ENCODE data around the gene MLH1.
"Not testable (repeated sequence)": the region's sequence is repeated elsewhere in the genome, so short reads cannot be mapped to it uniquely, and the experiment has no call there.

Gene MLH1

DNA sequence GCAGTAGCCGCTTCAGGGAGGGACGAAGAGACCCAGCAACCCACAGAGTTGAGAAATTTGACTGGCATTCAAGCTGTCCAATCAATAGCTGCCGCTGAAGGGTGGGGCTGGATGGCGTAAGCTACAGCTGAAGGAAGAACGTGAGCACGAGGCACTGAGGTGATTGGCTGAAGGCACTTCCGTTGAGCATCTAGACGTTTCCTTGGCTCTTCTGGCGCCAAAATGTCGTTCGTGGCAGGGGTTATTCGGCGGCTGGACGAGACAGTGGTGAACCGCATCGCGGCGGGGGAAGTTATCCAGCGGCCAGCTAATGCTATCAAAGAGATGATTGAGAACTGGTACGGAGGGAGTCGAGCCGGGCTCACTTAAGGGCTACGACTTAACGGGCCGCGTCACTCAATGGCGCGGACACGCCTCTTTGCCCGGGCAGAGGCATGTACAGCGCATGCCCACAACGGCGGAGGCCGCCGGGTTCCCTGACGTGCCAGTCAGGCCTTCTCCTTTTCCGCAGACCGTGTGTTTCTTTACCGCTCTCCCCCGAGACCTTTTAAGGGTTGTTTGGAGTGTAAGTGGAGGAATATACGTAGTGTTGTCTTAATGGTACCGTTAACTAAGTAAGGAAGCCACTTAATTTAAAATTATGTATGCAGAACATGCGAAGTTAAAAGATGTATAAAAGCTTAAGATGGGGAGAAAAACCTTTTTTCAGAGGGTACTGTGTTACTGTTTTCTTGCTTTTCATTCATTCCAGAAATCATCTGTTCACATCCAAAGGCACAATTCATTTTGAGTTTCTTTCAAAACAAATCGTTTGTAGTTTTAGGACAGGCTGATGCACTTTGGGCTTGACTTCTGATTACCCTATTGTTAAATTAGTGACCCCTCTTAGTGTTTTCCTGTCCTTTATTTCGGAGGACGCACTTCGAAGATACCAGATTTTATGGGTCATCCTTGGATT lies at the start of gene MLH1:
MLH1 (plus strand) TSS at position 193 of the 958 bp plus-strand sequence; CDS start at position 223, 30 bp downstream.
- Mint-ChIP-seq H3K27me3 (no peaks in the 10 kb centered on the region), H3K27ac (no peak within 1 kb of the TSS), H3K4me1 (ENCODE audit: low read depth) (peaks cover 50% of the 10 kb centered on the region), H3K9me3 (no peaks in the 10 kb centered on the region), H3K4me3 (no peak within 1 kb of the TSS), H3K36me3 (ENCODE audit: low read depth) (peaks cover 40% of the 10 kb centered on the region)
- DNase-seq = peak; percentile 95

DNA sequence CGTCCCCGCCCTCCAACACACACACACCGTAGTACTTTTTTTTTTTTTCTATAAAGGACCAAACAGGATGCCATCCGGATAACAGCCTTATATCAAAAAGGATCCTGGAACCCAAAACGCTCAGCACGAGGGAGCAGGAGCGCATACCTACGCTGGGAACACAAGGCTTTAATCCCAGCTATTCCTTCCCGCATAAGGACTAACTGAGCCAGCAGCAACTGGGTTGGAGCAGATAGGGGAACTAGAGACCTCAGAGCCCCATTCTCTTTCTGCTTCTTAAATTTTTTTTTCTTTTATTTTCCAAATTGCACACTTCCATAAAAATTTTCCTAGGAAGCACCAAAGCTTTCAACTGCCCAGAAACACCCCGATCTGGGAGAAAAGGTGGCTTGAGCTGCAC lies 49.7 kb upstream of the MLH1 start:
- H3K27ac Mint-ChIP-seq = no peak overlapping the region
- H3K4me1 Mint-ChIP-seq (ENCODE audit: low read depth) = peaks cover 24% of the 10 kb centered on the region
- peaks cover 13% of the 10 kb centered on the region for H3K36me3 Mint-ChIP-seq (ENCODE audit: low read depth)
- H3K27me3 Mint-ChIP-seq = no peaks in the 10 kb centered on the region
- DNase-seq = no peak
- H3K4me3 Mint-ChIP-seq = peak overlapping the region; percentile 78
- H3K9me3 Mint-ChIP-seq = peaks cover 21% of the 10 kb centered on the region

DNA sequence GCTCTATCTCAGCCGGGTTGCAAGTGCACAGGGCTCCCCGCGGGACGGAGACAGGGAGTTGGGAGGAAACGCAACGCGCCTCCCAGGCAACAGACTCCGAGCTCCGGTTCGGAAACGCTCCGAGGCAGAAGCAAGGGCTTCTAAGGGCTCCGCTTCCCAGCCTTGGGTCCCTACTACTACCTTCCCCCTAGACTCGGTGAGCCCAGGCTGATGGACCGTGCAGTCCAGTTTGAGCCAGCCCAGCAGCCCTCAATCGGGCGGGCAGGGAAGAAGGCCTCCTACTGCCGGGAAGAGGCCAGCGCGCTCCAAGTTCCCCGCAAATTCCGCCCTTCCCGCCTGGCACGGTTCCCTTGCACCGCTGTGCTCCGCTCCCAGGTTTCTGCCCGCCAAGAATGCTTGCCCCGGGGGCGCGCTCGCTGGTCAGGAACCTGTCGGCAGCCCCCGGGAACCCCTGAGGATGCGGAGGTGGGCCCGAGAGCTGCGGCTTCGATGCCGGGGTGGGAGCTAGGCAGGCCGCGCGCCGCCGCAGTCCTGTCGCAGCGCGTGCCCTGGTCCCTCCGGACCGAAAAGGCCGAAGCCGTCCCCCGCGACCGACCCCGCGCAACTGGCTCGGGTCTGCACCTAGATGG lies 49.2 kb upstream of the MLH1 start:
- Mint-ChIP-seq H3K9me3 (peaks cover 25% of the 10 kb centered on the region), H3K4me1 (ENCODE audit: low read depth) (peaks cover 24% of the 10 kb centered on the region), H3K36me3 (ENCODE audit: low read depth) (peaks cover 15% of the 10 kb centered on the region), H3K4me3 (peak overlapping the region; percentile 78), H3K27me3 (no peaks in the 10 kb centered on the region), H3K27ac (peak overlapping the region; percentile 64)
- DNase-seq = peak; percentile 71

DNA sequence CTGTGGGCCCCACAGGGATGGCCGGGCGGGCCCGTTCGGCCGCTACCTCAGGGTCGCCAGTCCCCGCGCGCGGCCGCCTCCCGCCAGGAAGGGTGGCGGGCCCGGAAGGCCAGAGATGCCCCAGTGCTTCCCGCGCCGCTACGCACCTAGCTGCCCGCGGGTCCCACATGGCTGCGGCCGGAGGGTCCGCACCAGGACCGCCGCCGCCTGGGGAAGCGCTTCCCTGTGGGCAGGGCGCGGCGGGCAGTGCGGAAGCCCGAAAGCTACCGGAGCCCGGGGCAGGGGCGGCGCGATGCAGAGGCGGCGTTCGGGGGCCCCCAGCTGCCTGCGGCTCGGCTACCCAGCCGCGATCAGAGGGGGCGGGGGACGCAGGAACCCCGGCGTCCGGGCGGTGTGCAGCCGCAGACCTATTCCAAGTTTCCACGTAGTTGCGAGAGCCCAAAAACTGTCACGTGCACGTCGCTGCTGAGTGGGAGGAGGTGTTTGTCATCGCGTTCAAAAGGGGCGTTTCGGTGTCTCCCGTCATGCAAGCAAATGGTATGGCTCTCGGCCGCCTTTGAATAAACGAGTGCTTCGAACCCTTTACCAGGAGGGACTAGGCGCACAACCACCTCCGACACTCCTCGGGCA lies 48.6 kb upstream of the MLH1 start, which contains the start of gene TRANK1:
TRANK1 (minus strand) TSS at position 414 of the 630 bp plus-strand sequence; CDS start at position 169, 245 bp downstream.
- H3K4me3 Mint-ChIP-seq = peak within 1 kb of the TSS; percentile 78
- no peaks in the 10 kb centered on the region for H3K27me3 Mint-ChIP-seq
- H3K9me3 Mint-ChIP-seq = peaks cover 28% of the 10 kb centered on the region
- DNase-seq = peak; percentile 86
- H3K36me3 Mint-ChIP-seq (ENCODE audit: low read depth) = peaks cover 16% of the 10 kb centered on the region
- peaks cover 24% of the 10 kb centered on the region for H3K4me1 Mint-ChIP-seq (ENCODE audit: low read depth)
- peak within 1 kb of the TSS; percentile 78 for H3K27ac Mint-ChIP-seq

DNA sequence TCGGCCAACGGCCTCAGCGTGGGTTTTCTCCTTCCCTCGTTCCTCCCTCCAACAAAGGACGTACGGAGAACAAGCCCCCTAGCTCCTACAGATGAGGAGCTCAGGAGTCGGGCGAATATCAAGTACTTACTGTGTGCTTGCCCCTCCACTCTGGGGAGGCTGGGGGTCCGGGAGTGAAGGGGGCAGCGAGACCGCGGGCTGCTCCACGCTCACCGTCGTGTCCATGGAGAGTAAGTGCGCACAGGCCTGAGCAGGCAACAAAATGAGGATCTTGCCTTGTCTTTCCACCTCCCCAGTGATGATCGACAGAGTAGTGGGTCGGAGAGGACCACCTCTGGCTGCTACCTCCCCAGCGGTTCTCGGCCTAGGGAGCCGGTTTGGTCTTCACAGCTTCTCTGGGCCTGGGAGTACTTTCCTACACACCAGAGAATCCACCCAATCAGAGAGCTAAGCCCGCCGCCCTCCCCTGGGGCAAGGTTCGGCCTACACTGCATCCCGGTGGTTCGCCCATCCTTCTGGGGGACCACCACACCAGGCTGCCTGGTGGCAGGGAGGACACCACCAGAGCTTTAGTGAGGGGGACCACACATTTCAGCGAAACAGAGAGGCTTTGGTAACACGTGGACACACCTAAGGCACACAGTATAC lies 47.9 kb upstream of the MLH1 start:
- no peak for DNase-seq
- peaks cover 24% of the 10 kb centered on the region for H3K4me1 Mint-ChIP-seq (ENCODE audit: low read depth)
- H3K36me3 Mint-ChIP-seq (ENCODE audit: low read depth) = peaks cover 16% of the 10 kb centered on the region
- H3K27ac Mint-ChIP-seq = peak overlapping the region; percentile 78
- peak overlapping the region; percentile 73 for H3K4me3 Mint-ChIP-seq
- H3K9me3 Mint-ChIP-seq = peaks cover 28% of the 10 kb centered on the region
- no peaks in the 10 kb centered on the region for H3K27me3 Mint-ChIP-seq

DNA sequence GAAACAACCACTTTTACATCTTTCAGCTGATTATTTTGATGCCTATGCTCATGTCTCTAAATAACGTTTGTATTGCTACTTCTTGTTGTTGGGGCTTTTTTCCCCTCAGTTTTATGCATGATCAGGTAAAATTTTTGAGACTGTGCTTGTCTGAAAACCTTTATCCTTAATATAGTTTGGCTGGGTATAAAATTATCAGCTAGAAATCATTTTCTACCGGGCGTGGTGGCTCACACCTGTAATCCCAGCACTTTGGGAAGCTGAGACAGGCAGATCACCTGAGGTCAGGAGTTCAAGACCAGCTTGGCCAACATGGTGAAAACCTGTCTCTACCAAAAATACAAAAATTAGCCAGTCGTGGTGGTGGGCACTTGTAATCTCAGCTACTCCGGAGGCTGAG lies 45.5 kb upstream of the MLH1 start:
- not testable (repeated sequence) for H3K4me3 Mint-ChIP-seq, H3K27me3 Mint-ChIP-seq, H3K27ac Mint-ChIP-seq, DNase-seq
- Mint-ChIP-seq H3K4me1 (ENCODE audit: low read depth) (peaks cover 15% of the 10 kb centered on the region), H3K9me3 (peaks cover 28% of the 10 kb centered on the region), H3K36me3 (ENCODE audit: low read depth) (peaks cover 16% of the 10 kb centered on the region)

DNA sequence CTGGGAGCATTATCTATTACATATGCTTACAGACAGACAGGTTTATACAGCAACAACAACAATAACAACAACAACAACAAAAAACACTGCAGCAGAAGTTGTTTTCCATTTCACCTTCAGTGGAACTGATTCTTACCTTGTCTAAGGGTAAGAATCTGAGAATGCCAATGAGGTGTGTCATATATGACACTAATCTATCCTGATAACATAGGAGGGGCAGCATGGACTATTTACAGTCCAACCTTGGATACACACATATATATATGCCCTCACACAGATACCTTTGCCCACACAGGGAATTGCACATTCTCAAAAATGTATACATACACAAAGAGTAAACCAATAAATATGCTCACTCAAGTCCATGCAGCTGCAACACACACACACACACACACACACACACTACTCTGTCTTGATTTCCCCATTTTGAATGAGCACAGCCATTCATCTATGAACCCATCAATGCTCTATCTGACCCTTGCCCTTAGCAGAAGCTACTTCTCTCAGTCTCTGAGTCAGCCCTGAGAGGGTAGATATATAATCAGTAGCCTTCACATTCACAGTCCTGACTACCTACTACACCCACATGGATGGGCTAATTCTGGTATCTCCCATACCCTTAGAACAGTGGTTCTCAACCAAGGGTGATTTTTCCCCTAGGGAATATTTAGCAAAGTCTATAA lies 38.7 kb upstream of the MLH1 start:
- peaks cover 21% of the 10 kb centered on the region for H3K4me1 Mint-ChIP-seq (ENCODE audit: low read depth)
- no peak for DNase-seq
- H3K4me3 Mint-ChIP-seq = no peak overlapping the region

DNA sequence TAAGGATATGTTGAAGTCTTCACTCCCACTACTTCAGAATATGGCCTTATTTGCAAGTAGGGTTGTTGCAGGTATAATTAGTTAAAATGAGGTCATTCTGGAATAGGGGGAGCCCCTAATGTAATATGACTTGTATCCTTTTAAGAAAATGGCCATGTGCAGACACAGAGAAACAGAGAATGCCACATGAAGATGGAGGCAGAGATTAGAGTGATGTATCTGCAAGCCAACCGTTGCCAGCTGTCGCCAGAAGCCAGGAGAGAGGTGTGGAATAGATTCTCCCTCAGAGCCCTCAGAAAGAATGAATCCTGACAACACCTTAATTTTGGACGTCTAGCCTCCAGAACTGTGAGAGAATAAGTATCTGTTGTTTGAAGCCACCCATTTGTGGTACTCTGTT lies 37.2 kb upstream of the MLH1 start:
- H3K4me3 Mint-ChIP-seq = no peak overlapping the region
- H3K9me3 Mint-ChIP-seq = no peaks in the 10 kb centered on the region
- H3K27ac Mint-ChIP-seq = no peak overlapping the region
- H3K36me3 Mint-ChIP-seq (ENCODE audit: low read depth) = no peaks in the 10 kb centered on the region
- peaks cover 21% of the 10 kb centered on the region for H3K4me1 Mint-ChIP-seq (ENCODE audit: low read depth)
- DNase-seq = no peak
- no peaks in the 10 kb centered on the region for H3K27me3 Mint-ChIP-seq

More for the DNA sequence above, 38.7 kb upstream of the MLH1 start:
- Mint-ChIP-seq H3K9me3 (no peaks in the 10 kb centered on the region), H3K27me3 (no peaks in the 10 kb centered on the region), H3K36me3 (ENCODE audit: low read depth) (no peaks in the 10 kb centered on the region), H3K27ac (no peak overlapping the region)

DNA sequence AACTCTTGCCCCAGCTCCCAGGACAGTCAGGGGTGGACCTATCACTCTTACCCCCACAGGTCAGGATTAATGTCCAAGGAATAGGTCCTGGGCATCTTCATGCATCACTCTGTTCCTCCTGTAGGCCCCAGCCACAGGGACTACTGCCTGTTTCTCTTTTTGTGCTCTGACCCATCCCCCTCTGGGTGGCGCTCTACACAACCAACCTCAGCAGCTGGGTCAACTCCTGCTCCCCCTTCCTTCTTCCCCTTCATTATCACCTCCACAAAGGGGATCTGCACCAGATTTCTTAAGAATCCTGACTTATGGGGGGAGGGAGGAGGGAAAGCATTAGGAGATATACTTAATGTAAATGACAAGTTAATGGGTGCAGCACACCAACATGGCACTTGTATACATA lies 36.3 kb upstream of the MLH1 start:
- no peaks in the 10 kb centered on the region for H3K27me3 Mint-ChIP-seq
- no peak for DNase-seq
- H3K27ac Mint-ChIP-seq = no peak overlapping the region
- peaks cover 21% of the 10 kb centered on the region for H3K4me1 Mint-ChIP-seq (ENCODE audit: low read depth)
- no peaks in the 10 kb centered on the region for H3K36me3 Mint-ChIP-seq (ENCODE audit: low read depth)
- no peak overlapping the region for H3K4me3 Mint-ChIP-seq
- no peaks in the 10 kb centered on the region for H3K9me3 Mint-ChIP-seq

DNA sequence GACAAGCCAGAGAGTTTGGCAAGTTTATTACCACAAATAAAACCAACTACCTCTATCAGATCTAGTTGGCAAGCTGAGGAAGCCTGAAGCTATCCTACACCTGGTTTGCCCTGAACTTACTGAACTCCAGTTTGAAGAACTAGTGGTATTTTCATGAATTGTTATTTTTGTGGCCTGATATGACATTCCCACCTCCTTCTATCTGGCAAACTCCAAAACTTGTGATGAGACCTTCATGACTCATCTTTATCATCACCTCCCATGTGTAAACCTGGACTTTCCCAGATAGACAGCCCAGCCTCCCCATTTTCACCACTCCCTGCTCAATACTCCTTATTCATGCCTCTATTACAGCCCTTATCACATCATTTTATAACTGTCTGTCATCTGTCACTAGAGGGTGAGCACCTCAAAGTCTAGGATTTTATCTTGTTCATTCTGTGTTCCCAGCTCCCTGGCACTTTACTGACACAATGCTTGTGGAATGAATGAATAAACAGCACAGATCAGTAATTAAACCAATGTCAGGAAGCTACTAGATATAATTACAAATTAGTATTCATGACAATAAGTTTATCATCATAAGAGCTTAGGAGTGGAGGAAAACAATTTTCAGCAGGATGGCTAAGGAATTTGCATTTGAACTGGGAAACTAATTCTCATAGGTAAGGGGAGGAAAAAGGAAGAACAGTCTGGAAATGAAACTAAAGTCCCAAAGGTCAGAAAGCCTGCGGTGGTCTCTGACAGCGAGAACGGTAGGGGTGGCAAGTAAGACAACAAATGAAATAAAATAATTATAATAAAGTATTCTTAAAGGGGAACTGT lies 35.2 kb upstream of the MLH1 start:
- H3K4me1 Mint-ChIP-seq (ENCODE audit: low read depth) = peaks cover 21% of the 10 kb centered on the region
- H3K9me3 Mint-ChIP-seq = no peaks in the 10 kb centered on the region
- H3K27ac Mint-ChIP-seq = peak overlapping the region; percentile 27
- no peaks in the 10 kb centered on the region for H3K36me3 Mint-ChIP-seq (ENCODE audit: low read depth)
- no peak for DNase-seq
- H3K27me3 Mint-ChIP-seq = no peaks in the 10 kb centered on the region
- H3K4me3 Mint-ChIP-seq = no peak overlapping the region

DNA sequence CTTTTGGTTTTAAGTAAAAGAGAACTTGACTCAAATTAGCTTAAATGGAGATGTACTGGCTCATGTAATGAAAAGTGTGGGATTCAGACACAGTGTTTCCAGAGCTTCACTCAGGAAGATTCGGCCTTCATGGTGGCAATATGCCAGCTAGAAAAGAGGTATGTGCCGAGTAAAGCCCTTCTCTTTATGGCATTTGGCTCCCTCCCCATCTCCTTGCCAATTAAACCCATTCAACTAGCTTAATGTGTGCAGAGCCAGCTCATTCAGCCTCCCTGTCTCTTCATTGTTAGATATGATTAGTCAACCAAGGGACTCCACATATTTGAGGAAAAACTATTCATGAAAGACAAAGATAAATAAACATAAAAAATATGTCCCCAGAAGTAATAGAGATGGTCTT lies 33.5 kb upstream of the MLH1 start:
- DNase-seq = no peak
- H3K4me1 Mint-ChIP-seq (ENCODE audit: low read depth) = peaks cover 21% of the 10 kb centered on the region
- no peak overlapping the region for H3K4me3 Mint-ChIP-seq
- no peaks in the 10 kb centered on the region for H3K36me3 Mint-ChIP-seq (ENCODE audit: low read depth)
- no peaks in the 10 kb centered on the region for H3K9me3 Mint-ChIP-seq
- no peaks in the 10 kb centered on the region for H3K27me3 Mint-ChIP-seq
- no peak overlapping the region for H3K27ac Mint-ChIP-seq

DNA sequence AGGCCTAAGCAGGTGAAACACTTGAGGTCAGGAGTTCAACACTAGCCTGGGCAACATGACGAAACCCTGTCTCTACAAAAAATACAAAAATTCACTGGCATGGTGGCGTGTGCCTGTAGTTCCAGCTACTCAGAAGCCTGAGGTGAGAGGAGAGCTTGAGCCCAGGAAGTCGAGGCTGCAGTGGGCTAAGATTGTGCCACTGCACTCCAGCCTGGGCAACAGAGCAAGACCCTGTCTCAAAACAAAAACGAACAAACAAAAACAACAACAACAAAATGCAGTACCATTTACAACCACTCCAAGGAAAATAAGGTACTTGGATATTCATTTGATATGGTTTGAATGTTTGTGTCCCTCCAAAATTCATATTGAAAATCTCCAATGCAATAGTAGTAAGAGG lies 32.8 kb upstream of the MLH1 start:
- H3K27me3 Mint-ChIP-seq = no peaks in the 10 kb centered on the region
- no peak for DNase-seq
- H3K9me3 Mint-ChIP-seq = no peaks in the 10 kb centered on the region
- no peaks in the 10 kb centered on the region for H3K36me3 Mint-ChIP-seq (ENCODE audit: low read depth)
- H3K4me1 Mint-ChIP-seq (ENCODE audit: low read depth) = peaks cover 21% of the 10 kb centered on the region
- no peak overlapping the region for H3K27ac Mint-ChIP-seq
- H3K4me3 Mint-ChIP-seq = no peak overlapping the region

DNA sequence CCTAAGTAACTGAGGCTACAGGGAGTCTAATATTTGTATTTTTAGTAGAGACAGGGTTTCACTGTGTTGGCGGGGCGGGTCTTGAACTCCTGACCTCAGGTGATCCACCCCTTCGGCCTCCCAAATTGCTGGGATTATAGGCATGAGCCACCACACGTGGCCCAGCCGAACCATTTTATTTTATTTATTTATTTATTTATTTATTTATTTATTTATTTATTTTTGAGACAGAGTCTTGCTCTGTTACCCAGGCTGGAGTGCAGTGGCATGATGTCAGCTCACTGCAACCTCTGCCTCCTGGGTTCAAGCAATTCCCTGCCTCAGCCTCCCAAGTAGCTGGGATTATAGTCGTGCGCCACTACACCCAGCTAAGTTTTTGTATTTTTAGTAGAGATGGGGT lies 30.3 kb upstream of the MLH1 start:
- H3K9me3 Mint-ChIP-seq; H3K36me3 Mint-ChIP-seq (ENCODE audit: low read depth); H3K27ac Mint-ChIP-seq; H3K27me3 Mint-ChIP-seq; H3K4me1 Mint-ChIP-seq (ENCODE audit: low read depth); H3K4me3 Mint-ChIP-seq; DNase-seq: not testable (repeated sequence)
